HT-29 (cell line): ENCODE results near the gene ADAMTS8. TPM values are rescaled to one million over a fixed set of nuclear protein-coding genes. Genes with fewer than 3 reads are reported as not detected.
A peak's percentile ranks its signal among the peaks of the same experiment; 100 is the strongest.

Experiments used
- DNase-seq: peaks from one replicate; pipeline ENCODE4 v3.0.0-alpha.2; 2015; ENCODE audit warnings: low spot score
- total RNA-seq: library from RNA; depleted of rRNA; stranded (reverse); fragments of >200 nt; shearing (Covaris generic); gene quantifications from 2 replicates; pipeline ENCODE4 v1.2.3, GENCODE V29; 2014

ADAMTS8 gene
- total RNA-seq, 1 experiment from 2014 or later = not detected

- DNase-seq = no peak
Measured at GRCh38 chr11:130400781-130401483, 27.5 kb downstream of the ADAMTS8 start.

DNA sequence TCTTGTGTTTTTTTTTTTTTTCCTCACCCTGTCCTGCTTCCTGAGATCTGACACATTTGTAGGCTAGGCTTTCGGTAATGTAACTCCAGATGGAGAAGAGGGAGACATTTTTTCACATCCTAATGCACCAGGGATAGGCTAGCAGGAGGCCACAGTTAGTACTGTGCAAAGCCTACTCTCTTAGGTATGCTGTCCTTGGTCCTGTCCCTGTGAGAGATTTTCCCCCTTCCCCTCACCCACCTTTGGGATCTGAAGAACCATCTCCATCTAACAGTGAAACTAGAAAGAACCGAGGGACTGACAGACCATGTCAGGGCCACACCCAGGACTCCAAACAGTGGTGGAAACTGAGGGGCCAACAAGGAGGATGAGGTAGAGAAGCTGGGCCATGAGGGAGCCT, 29.2 kb downstream of the ADAMTS8 start:
- DNase-seq = no peak

DNA sequence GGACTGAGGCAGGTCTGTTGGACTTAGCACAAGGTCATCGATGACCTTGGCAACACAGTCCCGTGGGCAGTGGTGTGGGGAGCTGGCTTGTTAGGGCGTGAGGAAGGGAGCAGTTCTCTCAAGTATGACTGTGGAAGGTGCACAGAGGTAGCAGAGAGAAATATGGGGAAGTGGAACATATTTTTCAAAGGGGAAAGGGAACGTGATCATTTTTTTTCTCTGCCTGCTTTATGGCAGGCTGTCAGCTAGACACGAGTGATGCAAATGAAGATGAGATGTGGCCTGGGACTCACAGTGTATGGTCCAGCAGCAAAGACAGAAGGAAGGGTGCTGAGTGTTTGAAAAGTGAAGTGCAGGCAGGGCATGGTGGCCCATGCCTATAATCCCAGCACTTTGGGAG, 30.6 kb downstream of the ADAMTS8 start:
- no peak for DNase-seq

DNA sequence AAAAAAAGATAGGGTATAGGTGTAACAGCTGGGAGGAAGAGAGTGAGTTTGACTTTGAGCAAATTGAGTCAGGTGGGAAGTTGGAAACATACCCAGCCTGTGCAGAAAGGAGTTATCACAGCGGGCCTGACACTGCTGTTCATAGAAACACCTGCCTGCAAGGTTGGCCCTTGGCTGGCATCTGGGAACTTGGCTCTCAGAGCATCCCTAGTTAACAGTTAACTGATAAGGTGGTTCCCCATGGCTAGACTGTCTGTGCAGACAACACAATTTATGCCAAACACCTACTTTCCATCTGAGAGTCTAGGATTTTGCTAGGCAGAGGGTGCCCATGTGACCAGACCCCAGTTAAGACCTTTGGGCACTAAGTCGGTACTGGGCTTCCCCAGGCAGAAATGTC, 31.4 kb downstream of the ADAMTS8 start:
- no peak for DNase-seq

DNA sequence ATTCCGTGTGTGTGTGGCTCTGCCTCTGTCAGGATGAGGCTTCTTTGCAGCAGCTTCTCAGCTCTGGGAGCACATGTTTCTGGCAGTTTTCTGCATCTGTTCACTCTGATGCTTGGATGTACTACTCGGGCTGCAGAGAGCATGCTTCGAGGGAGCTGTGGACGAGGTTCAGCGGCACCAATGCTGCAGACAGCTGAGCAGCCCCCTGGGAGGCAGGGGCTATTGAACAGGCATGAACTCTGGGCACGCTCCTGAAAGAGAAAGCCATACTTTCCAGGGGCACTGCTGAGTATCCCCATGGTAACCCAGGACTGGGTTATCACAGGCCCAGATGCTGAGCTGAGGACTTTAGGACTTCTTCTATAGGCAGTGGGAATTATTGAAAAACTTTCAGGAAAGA, 33.8 kb downstream of the ADAMTS8 start:
- DNase-seq = no peak

DNA sequence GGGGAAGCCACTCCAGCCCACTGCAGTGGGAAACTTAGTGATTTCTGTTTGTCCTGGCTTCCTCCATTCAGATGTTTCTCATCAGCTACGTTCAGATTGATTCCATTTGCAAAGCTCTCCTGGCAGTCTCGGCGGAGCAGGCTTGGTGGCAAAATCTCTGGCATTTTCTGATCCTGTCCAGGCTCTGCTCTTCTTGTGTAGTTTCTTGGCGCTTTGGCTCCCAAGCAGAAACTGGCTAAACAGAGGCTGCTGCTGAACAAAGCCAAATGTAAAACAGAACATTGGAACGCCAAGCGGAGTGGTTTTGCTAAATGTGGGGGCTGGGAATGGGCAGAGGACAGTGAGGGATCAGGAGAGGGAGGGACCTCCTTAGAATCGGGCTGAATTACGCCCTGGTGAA, 36.7 kb downstream of the ADAMTS8 start:
- DNase-seq = no peak

DNA sequence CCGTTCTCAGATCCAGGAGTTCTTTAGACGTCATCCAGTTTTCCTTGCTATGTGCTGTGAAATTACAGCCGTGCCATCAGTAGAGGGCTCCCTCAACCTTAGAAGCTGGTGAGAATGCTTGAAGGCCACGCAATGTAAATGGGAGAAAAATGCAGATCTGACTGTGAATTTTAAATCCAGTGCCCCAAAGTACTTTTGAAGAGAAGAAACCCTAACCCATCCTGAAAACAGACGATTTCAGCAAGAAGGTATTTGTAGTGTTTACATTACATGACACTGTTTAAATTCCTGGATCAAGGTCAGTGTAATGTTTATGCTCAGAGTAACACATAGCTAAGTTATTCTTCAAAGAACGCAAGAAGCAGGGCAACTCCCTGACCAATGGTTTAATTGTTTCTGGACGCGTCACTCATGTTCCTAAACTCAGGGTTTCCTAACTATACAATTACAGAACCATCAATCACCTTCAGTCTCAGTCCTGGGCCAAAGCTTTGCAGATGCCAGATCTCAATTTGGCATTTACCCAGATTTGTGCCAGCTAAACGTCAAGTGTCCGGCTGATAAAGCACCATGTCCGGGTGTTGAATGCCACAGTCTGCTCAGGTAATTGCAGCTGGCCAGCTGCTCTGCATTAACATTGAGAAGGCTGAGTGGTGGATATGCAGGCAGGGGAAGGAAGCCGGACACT, 38.2 kb downstream of the ADAMTS8 start:
- peak; percentile 44 for DNase-seq

DNA sequence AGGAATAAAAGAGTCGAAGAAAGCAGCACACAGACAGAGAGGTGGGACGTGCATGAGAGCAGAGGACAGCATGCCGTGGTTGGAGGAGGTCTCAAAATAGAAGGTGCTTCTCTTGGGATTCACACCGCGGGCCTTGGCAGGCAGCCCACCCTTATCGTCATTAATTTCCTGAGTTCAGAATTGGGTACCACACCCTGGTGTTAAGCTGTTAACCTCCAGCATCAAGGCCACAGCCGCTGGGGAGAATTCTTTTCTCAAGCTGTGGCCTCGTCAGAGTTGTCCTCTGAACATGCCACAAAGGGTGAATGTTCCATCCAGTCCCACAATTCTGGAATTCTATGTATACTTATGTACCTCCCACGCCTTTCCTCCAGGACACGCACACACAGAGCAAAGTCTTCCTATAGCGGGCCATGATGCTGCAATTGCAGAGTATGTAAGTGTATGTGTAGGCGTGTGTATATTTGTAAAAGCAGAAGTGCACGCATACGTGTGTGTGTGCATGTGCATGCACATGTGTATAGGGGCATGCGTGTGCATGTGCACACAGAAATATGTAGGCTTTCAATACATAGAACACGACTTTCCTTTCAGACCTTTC, 39.0 kb downstream of the ADAMTS8 start:
- no peak for DNase-seq

GRCh38 chr11:130388607-130389205, 39.7 kb downstream of the ADAMTS8 start:
- DNase-seq = no peak

GRCh38 chr11:130386056-130386455, 42.4 kb downstream of the ADAMTS8 start:
- DNase-seq = no peak

- DNase-seq = peak; percentile 19
Measured at GRCh38 chr11:130383344-130384211, 44.8 kb downstream of the ADAMTS8 start.

- peak; percentile 21 for DNase-seq
Measured at GRCh38 chr11:130381317-130381716, 47.1 kb downstream of the ADAMTS8 start.

DNA sequence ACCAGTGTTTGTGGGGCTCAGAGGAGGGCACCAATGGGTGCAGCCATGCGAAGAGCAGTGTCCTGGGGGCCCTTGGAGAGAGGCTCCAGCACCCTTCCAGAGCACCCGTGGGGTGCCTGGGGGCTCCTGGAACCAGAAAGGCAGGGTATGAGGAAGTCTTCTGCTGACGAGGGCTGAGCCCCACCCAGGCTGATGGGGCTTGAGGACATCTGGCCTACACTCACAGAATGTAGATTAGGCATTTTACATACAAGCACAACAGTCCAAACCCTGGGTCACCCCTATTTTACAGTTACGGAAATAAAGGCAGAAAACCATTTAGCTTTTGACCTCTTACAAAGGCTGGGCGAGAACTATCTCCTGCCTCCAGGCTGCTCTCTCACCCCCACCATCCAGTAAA, 47.6 kb downstream of the ADAMTS8 start:
- no peak for DNase-seq

- DNase-seq = no peak
Measured at GRCh38 chr11:130379276-130379675, 49.1 kb downstream of the ADAMTS8 start.

GRCh38 chr11:130370845-130371590, 57.4 kb downstream of the ADAMTS8 start:
- peak; percentile 40 for DNase-seq

- DNase-seq = no peak
Measured at GRCh38 chr11:130369713-130370112, 58.7 kb downstream of the ADAMTS8 start.

DNA sequence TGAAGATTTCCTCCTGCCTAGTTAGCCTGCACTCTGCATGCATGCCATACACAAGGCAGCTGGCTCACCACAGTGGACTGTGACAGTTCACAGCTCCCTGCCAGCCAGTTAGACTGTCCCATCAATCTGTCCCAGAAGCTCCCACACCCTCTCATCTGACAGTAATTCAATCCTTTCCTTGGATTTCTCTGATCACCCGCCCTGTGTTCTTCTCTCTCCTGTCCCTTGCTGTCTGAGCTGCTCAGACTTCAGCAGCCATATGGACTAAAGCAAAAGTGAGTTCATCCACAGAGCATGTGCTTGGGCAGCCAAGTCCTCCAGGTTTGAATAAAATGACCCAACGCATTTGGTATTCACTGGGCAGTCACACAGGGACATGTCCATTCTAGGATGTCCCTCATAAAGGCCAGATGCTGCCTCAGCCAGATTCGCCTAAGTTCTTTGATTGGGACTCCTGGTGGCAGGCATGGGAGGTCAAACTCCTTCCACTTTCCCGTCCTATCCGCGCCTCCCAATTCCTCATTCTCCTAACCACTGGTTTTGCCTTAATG, 59.2 kb downstream of the ADAMTS8 start:
- DNase-seq = no peak

GRCh38 chr11:130359419-130359818, 69.0 kb downstream of the ADAMTS8 start:
- no peak for DNase-seq

- no peak for DNase-seq
Measured at GRCh38 chr11:130358398-130358797, 70.0 kb downstream of the ADAMTS8 start.
